Stimulated activated CD4-positive, alpha-beta T cell treated with anti-CD3 and anti-CD28 coated beads, Interleukin-15, amount 100 ng/mL, for 48 hours (primary cell): Measurements from ENCODE around the gene BLM.

Experiments used
- DNase-seq, 2 donors: peaks; one replicate each; pipeline ENCODE4 v3.0.0-alpha.2; 2020; ENCODE audit warnings: low read depth in 2 of 2

The BLM gene

DNA sequence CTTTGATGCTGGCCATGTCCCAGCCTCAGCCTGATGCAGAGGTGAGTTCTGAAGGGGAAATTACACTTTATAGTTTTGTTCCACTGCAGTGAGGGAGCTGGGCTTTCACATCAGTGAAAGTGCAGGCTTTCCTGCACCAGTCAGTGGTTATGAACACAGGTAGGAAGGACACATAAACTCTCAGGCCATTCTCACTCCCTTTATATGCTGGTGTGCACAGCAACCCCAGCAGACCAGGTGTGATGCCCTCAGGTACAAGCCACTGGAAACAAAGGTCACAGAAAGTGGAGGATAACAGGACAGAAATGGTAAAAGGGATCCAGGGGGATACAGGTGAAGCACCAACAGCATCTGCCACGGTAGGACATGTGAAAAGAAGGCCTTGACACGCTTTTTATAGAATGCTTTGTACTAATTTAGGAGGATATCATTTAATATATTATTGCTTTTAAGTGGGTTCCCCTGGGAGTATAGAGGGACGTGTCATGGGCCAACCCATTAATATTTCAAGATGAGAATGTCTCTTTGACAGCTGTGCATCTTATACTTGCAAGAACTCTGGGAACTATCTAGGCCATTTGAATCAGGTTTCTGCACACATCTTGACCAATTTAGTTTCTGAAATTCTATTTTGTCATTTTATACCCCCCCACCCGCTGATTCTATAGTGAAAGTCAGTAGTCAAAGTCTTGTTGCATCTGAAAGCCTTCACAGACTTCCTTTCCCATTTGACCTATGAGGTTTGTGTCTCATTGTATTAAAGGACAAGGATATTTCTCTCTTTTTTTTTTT lies 25.0 kb upstream of the BLM start:
- no peak for DNase-seq

DNA sequence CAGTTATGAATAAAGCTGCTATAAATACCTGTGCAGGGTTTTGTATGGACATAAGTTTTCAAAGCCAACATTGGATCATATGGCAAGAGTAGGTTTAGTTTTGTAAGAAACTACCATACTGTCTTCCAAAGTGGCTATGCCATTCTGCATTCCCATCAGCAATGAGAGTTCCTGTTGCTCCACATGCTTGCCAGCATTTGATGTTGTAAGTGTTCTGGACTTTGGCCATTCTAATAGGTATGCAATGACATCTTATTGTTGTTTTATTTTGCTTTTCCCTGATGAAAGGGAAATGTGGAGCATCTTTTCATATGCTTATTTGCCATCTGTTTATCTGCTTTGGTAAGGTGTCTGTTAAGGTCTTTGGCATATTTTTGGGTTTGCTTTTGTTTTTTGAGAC lies 22.2 kb upstream of the BLM start:
- no peak for DNase-seq

GRCh38 chr15:90697175-90697574 lies 20.0 kb upstream of the BLM start:
- no peak for DNase-seq

- no peak for DNase-seq
Measured at GRCh38 chr15:90698629-90699028, 18.5 kb upstream of the BLM start.

DNA sequence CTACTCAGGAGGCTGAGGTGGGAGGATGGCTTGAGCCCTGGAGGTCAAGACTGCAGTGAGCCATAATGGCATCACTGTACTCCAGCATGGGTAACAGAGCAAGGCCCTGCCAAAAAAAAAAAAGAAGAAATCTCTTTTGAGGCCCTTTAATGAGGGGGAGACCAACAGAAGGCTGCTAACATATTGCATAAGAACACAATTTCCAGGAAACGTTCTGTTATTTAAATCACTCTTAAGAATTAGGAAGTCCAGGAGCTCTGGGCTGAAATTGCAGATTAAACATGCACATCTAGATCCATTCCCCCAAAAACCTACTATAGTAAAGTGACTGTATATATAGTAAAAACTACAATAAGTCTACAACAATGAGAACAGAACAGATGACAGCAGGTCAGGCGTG lies 16.1 kb upstream of the BLM start:
- no peak for DNase-seq

DNA sequence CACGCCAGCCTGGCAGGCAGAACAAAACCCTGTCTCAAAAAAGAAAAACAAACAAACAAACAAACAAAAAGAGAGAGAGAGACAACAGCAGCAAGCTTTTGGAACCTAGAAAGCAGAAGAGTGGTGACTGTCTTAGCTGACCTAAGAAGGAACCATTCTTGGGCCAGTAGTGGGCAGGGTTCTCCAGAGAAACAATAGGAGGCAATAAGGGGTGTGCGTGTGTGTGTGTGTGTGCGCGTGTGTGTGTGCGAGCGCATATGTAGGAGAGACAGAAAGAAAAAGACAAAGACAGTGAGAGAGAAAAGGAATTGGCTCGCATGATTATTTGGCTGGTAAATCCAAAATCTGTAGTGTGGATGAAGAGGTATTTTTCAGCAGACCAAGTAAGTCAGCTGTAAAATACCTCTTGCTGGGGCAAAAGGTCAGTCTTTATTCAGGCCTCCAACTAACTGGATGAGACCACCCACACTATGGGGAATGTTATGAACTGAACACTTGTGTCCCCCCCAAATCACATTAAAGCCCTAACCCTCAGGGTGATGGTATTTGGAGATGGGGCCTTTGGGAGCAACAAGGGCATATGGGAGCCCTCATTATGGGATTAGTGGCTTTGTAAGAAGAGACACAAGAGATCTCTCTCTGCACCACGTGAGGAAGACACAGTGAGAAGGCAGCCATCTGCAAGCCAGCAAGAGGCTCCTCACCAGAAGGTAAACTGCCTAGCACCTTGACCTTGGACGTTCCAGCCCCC lies 15.1 kb upstream of the BLM start:
- no peak for DNase-seq

DNA sequence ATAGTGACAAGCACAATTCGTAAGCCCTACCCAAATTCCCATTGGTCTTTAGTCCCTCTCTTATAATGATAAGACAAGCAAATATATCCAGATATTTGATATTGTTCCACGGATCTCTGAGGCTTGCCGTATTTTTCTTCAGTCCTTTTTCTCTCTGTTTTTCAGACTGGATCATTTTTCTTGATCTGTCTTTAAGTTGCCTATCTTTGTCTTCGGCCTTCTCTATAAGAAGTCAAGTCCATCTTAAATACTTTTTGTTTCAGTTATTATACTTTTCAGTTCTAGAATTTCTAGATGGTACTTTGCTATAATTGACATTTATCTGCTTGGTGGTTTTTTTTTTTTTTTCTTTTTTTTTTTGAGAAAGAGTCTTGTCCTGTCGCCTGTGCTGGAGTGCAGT lies 13.7 kb upstream of the BLM start:
- DNase-seq = no peak

DNA sequence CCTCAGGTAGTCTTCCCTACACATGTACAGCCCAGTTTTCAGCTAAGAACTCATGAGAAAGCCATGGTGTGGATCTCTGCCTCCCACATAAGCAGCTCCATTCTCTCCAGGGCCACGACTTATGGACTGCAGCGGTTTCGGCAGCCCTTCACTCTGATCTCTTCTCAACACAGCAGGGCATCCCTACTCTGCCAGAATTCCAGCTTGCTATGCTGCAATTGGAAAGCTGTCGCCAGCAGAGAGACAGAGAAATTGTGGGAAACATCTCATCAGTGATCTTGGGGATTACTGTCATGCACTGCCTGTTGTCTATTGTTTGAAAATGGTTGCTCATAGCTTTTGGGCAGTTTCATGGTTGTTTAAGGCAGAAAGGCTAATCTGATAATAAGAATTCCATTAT lies 11.9 kb upstream of the BLM start:
- no peak for DNase-seq

DNA sequence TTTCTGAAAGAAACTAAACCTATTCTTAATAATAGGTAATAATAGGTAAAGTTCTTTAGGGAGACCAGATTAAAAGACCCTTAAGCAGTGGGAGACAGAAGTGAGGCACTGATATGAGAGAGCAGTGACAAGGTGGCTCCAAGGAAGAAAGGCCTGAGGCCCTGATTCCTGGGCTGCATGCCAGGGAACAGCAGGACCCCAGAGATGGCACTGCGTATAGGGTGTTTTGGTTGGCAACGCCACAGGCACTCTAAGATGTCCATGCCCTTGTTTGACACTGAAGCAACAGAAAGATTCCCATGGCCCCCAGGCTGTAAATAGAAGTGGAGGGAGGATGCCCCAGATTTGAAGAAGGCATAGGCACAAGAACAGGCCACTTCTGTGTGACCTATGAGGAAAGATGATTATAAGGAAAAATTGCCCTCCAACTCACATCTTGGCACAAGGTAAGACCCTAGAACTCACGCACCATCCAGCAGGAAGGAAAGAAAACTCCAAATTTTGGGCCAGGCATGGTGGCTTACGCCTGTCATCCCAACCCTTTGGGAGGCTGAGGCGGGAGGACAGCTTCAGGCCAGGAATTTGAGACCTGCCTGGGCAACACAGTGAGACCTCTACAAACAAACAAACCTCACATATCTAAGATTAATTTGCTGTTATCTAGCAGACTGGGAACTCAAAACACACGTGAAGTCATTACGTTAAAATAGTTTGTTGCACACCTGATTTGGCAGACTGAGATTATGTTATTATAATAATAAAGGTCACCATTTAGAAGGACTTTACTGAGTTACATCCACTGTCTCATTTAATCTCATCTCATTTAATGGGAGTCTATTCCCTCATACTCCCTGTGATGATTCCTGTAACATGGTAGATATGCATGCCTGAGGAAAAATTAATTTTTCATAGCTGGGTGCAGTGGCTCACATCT lies 10.5 kb upstream of the BLM start:
- DNase-seq = no peak

DNA sequence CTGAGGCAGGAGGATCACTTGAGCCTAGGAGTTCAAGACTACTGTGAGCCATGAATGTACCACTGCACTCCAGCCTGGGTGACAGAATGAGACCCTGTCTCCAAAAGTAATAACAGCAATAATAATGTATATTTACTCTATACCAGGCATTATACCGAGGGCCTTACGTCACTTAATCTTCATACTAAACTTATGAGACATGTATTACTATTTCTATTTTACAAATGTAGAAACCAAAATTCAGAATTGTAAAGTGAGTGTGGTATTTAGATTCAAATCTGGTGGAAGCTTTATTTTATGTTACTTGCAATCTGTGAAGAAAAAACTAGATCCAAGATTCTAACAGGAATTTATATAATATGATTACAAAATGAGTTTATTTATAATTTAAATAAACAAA lies 9.7 kb upstream of the BLM start:
- no peak for DNase-seq

- no peak for DNase-seq
Measured at GRCh38 chr15:90708516-90708915, 8.6 kb upstream of the BLM start.

DNA sequence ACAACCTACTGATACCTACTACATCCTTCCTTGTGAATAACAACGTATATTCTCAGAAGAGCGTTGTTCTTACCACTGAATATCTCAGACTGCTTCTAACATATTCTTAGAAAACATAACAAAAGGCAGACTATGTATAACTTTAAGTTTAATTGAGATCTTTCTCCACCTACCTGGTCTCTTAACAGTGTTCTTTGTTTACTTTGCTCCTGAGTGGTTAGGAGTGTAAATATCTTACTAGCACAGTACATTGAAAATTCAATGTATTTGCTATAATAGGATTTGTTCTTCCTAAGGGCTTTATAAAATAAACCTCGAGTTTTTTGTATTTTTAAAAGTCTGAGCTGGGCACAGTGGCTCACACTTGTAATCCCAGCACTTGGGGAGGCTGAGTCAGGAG lies 7.9 kb upstream of the BLM start:
- no peak for DNase-seq

DNA sequence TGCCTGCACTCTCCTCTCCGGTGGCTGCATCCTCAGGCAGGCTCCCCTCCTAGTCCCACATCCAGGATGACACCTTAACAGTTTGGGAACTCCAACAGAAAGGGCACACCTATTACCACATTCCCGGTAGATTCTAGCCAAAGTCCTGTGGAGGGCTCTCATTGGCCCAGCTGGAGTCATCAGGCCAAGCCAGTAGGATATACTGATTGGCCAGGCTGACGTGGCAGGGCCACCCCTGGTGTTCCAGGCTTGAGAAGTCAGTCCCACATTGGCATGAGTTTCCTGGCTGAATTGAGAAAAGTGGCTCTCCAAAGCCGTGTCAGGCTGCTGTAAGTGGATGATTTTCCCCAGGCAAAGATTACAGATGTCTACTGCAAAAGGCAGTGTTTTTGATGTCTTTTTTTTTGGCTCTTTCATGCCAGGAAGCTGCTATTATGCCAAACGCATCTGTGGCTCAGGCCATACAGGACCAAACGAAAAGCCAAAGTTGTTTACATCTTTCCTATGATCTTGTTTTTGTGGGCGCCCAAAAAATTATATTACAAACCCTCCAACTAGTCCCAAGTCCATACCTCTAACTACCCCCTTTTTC lies 6.6 kb upstream of the BLM start:
- DNase-seq = no peak

- DNase-seq = no peak
Measured at GRCh38 chr15:90711418-90711824, 5.7 kb upstream of the BLM start.

DNA sequence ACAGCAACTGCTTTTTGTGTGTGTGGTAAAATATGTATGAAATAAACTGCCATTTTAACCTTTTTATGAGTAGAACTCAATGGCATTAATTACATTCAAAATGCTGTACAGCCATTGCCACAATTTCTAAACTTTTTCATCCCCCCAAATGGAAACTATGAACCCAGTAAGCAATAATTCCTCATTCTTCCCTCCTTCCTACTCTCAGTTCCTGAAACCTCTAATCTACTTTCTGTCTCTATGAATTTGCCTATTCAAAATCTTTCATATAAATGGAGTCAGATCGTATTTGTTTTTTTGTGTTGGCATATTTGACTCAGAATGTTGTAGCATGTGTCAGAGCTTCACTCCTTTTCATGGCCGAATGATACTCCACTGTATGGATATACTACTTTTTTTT lies 5.3 kb upstream of the BLM start:
- DNase-seq = no peak

- no peak for DNase-seq
Measured at GRCh38 chr15:90713081-90713480, 4.1 kb upstream of the BLM start.

GRCh38 chr15:90716317-90716975 lies 700 bp upstream of the BLM start:
- DNase-seq = no peak

DNA sequence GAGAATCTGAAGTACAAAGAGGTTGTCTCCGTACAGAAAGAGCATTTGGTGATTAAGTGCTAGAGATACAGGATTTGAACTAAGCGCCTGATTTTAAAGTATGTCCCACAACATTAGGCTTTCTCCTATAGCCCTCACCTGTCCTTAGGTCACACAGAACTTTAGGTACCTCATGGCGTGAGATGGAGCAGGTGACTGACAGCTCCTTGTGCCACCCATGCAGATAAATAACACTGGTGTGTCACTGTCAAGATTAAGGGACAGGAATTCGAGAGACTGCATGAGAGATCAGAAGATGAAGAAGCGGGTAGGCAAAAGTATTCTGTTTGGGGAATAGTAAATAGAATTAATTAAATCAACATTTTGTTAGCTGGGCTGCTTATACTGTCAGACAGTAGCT lies 1.1 kb downstream of the BLM start:
- no peak for DNase-seq

- DNase-seq = no peak
Measured at GRCh38 chr15:90720131-90720530, 3.0 kb downstream of the BLM start.

GRCh38 chr15:90729261-90729660 lies 12.1 kb downstream of the BLM start:
- no peak for DNase-seq

DNA sequence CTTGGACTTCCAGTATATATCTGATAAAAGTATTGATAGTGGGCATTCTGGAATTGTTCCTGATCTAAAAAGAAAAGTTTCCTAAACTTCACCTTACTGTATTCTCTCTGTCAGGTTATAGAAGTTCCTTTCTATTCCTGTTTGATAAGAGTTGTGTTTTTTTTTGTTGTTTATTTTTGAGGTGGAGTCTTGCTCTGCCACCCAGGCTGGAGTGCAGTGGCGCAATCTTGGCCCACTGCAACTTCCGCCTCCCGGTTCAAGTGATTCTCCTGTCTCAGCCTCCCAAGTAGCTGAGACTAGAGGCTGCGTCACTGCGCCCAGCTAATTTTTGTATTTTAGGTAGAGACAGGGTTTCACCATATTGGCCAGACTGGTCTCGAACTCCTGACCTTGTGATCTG lies 13.1 kb downstream of the BLM start:
- DNase-seq = no peak
